HFFc6 (cell line): ENCODE data around the gene FRMD3. TPM values are rescaled to one million over a fixed set of nuclear protein-coding genes. Genes with fewer than 3 reads are reported as not detected.

Experiments
- DNase-seq: peaks from one replicate; pipeline ENCODE4 v3.0.0-alpha.2; 2018
- H3K27ac Mint-ChIP-seq: 2 replicates; pipeline ENCODE4 v1.8.0; 2020; ENCODE audit warnings: mild to moderate bottlenecking, mixed read lengths
- H3K27me3 Mint-ChIP-seq: 2 replicates; pipeline ENCODE4 v1.8.0; 2021; ENCODE audit warnings: mild to moderate bottlenecking, moderate library complexity, mixed read lengths; ENCODE audit not compliant: insufficient read depth
- H3K36me3 Mint-ChIP-seq: 2 replicates; pipeline ENCODE4 v1.8.0; 2021; ENCODE audit warnings: low read depth, mixed read lengths
- H3K4me1 Mint-ChIP-seq: 2 replicates; pipeline ENCODE4 v1.8.0; 2020; ENCODE audit warnings: low read depth, mixed read lengths
- H3K4me3 Mint-ChIP-seq: 2 replicates; pipeline ENCODE4 v1.8.0; 2020; ENCODE audit warnings: mild to moderate bottlenecking, moderate library complexity, mixed read lengths
- H3K9me3 Mint-ChIP-seq: 2 replicates; pipeline ENCODE4 v1.8.0; 2020; ENCODE audit warnings: mild to moderate bottlenecking, mixed read lengths
- total RNA-seq, 6 experiments: library from RNA; stranded (reverse); fragmentation: NEBNext Ultra II Directional; extraction: Animal tissue kit (Norgen Biotek cat#: 25700); gene quantifications; 2 replicates in 1 of 6; 3 replicates in 5 of 6; pipeline ENCODE4 v1.2.3, GENCODE V29; 2021
- TF ChIP-seq, protein P1 (sequence below): fragments of 200-600 bp; sonication (generic); IDR thresholded peaks from 2 replicates; pipeline ENCODE4 v1.5.0; 2021; ENCODE audit warnings: antibody characterized with exemption, mild to moderate bottlenecking

FRMD3 gene
- total RNA-seq, 6 experiments from 2014 or later = 4.0 to 14.9 (median 12.7) TPM

DNA sequence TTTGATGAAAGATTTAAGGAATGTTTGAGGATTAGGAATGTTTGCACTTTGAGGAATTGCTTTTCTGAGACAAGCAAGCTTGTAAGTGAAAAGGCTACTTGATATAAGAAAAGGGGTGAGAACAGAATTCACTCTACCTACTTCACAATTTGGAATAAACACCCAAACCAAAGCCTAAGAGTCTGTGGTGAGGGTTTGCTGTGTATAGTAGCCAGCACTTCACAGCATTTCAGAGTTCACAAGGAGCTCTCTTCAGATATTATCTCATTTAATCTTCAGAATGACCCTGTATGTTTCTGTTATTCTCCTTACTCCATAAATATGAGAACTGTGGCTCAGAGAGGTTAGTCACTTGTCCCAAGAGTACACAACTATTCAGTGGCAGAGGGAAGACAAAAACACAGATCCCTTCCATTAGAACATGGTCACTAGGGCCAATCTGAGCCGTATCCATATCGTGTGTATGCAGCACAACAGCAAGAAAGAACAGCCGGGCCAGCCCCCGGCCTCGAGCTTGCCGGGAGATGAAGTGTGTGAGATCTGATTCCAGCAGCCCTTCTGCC, 92.4 kb downstream of the FRMD3 start:
- Mint-ChIP-seq H3K36me3 (no peaks in the 10 kb centered on the region), H3K4me3 (no peak overlapping the region), H3K4me1 (peaks cover 62% of the 10 kb centered on the region), H3K9me3 (no peaks in the 10 kb centered on the region), H3K27me3 (peaks cover 2% of the 10 kb centered on the region), H3K27ac (no peak overlapping the region)
- DNase-seq = no peak
- TF ChIP-seq, protein P1, sequence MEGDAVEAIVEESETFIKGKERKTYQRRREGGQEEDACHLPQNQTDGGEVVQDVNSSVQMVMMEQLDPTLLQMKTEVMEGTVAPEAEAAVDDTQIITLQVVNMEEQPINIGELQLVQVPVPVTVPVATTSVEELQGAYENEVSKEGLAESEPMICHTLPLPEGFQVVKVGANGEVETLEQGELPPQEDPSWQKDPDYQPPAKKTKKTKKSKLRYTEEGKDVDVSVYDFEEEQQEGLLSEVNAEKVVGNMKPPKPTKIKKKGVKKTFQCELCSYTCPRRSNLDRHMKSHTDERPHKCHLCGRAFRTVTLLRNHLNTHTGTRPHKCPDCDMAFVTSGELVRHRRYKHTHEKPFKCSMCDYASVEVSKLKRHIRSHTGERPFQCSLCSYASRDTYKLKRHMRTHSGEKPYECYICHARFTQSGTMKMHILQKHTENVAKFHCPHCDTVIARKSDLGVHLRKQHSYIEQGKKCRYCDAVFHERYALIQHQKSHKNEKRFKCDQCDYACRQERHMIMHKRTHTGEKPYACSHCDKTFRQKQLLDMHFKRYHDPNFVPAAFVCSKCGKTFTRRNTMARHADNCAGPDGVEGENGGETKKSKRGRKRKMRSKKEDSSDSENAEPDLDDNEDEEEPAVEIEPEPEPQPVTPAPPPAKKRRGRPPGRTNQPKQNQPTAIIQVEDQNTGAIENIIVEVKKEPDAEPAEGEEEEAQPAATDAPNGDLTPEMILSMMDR = no peak

DNA sequence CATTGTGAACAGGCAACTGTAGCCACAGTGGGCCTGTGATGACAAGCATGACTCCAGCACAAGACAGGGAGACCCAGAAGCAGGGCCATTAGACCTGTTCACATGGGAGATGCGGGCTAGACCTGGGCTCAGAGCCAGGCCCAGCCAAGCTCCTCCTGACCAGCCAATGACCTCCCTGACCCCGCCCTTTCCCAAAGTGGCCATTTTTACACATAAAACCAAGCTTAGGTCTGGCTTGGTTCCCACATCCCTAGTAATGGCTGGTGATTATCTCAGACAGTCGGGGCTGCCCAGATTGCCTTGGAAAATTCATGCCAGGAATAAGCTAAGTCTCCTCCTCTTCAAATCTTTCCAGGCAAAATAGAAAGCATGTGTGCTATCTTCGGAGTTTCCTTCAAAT, 94.1 kb downstream of the FRMD3 start:
- Mint-ChIP-seq H3K4me1 (peaks cover 51% of the 10 kb centered on the region), H3K9me3 (no peaks in the 10 kb centered on the region), H3K4me3 (no peak overlapping the region; the same call in 1 of the 2 replicates), H3K27me3 (peaks cover 2% of the 10 kb centered on the region), H3K36me3 (peaks cover 5% of the 10 kb centered on the region; the same call in 1 of the 2 replicates), H3K27ac (no peak overlapping the region; the same call in 1 of the 2 replicates)
- DNase-seq = no peak
- TF ChIP-seq, protein P1 = no peak

DNA sequence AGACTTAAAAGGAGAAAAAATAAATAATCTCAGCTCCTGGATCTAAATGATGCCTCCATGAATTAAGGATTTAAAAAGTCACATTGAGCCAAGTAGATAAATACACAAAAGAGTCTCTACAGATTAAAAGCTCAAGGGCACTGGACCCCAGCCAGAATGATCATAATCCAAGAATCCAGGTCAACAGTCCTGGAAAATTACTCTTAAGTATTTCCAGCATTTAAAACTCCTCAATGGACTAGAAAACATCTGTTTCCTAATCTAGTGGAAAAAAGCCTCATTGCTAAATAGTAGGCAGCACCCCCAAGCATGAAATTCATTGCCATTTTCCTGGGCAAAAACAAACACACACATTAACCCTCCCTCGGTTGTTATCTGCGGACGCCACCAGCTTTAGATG, 96.8 kb downstream of the FRMD3 start:
- Mint-ChIP-seq H3K27ac (no peak overlapping the region), H3K9me3 (no peaks in the 10 kb centered on the region), H3K36me3 (peaks cover 6% of the 10 kb centered on the region; the same call in 1 of the 2 replicates), H3K27me3 (peaks cover 2% of the 10 kb centered on the region; the same call in 1 of the 2 replicates), H3K4me1 (peaks cover 54% of the 10 kb centered on the region), H3K4me3 (no peak overlapping the region; the same call in 1 of the 2 replicates)
- TF ChIP-seq, protein P1 = no peak
- no peak for DNase-seq

DNA sequence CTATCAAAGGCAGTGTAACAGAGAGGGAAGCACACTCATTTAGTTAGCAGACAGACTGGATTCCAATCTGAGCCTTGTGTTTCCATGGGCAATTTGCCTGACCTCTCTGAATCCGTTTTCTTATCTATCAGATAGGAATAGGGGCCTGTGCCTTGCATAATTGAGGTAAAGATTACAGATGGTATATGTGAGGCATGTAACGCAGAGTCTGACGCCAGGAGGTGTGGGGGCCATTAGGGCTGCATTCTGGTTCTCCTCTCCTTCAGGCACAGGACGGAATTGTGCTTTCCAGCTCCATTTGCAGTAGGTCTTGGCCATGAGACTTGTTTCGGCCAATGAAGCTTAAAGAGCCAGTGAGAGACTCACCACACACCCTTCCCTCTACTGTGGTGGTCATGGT, 97.6 kb downstream of the FRMD3 start:
- Mint-ChIP-seq H3K4me3 (no peak overlapping the region), H3K27ac (no peak overlapping the region), H3K36me3 (peaks cover 6% of the 10 kb centered on the region; the same call in 1 of the 2 replicates), H3K27me3 (peaks cover 2% of the 10 kb centered on the region; the same call in 1 of the 2 replicates), H3K4me1 (peaks cover 54% of the 10 kb centered on the region), H3K9me3 (no peaks in the 10 kb centered on the region)
- no peak for DNase-seq
- TF ChIP-seq, protein P1 = no peak

DNA sequence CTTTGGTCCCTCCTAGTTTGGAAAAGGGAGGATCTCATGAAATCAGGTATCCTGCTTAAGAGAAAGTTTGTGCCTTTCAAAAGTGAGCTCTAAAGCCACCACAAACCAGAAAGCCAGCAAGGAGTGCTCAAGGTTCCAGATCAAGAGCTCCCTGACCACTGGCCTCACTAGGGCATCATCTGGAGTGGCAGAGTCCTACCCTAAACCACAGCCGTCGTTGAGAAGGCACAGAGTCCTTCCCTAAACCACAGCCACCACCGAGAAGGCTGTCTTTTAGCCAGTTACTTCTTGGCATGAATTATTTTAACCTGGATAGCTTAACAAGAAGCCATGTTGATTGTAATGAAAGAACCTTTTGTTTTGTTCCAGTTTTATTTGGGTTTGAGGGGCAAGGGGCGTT, 102.9 kb downstream of the FRMD3 start:
- H3K27me3 Mint-ChIP-seq = peaks cover 3% of the 10 kb centered on the region; the same call in 1 of the 2 replicates
- H3K9me3 Mint-ChIP-seq = no peaks in the 10 kb centered on the region
- H3K27ac Mint-ChIP-seq = no peak overlapping the region
- TF ChIP-seq, protein P1 = no peak
- H3K4me3 Mint-ChIP-seq = no peak overlapping the region
- H3K36me3 Mint-ChIP-seq = peaks cover 6% of the 10 kb centered on the region
- DNase-seq = no peak
- peaks cover 54% of the 10 kb centered on the region for H3K4me1 Mint-ChIP-seq
